Mesothelial cell of epicardium (in vitro differentiated cells): ENCODE measurements around the gene DSCAM. TPM values are rescaled to one million over a fixed set of nuclear protein-coding genes. Genes with fewer than 3 reads are reported as not detected.

Source experiments
- DNase-seq, 2 experiments: peaks; one replicate each; pipeline ENCODE4 v3.0.0; 2021; ENCODE audit warnings: low spot score in 2 of 2; ENCODE audit not compliant: unreplicated experiment in 2 of 2
- H3K27ac Mint-ChIP-seq: 2 replicates; pipeline ENCODE4 v1.8.0; 2021; ENCODE audit warnings: mixed read lengths
- H3K27me3 Mint-ChIP-seq: 2 replicates; pipeline ENCODE4 v1.8.0; 2021; ENCODE audit warnings: low read depth, mixed read lengths
- H3K36me3 Mint-ChIP-seq: 2 replicates; pipeline ENCODE4 v1.8.0; 2021; ENCODE audit warnings: mixed read lengths
- H3K4me1 Mint-ChIP-seq: 2 replicates; pipeline ENCODE4 v1.8.0; 2021; ENCODE audit warnings: mixed read lengths
- H3K4me3 Mint-ChIP-seq: 2 replicates; pipeline ENCODE4 v1.8.0; 2021; ENCODE audit warnings: mild to moderate bottlenecking, moderate library complexity, mixed read lengths
- H3K9me3 Mint-ChIP-seq: 2 replicates; pipeline ENCODE4 v1.8.0; 2021; ENCODE audit warnings: mixed read lengths
- CTCF ChIP-seq: fragments of 200-600 bp; sonication (generic); IDR thresholded peaks from one replicate; pipeline ENCODE4 v1.5.0; 2021; ENCODE audit warnings: antibody characterized with exemption; ENCODE audit not compliant: unreplicated experiment
- total RNA-seq: library from RNA; stranded (reverse); gene quantifications from 3 replicates; pipeline ENCODE4 v1.2.1, GENCODE V29; 2021

Gene DSCAM
- total RNA-seq, 1 donor from 2014 or later: not detected

GRCh38 chr21:40490408-40490807, 356.6 kb downstream of the DSCAM start:
- Mint-ChIP-seq H3K27me3 (peaks cover 4% of the 10 kb centered on the region), H3K27ac (no peak overlapping the region), H3K4me3 (no peak overlapping the region), H3K9me3 (peaks cover 26% of the 10 kb centered on the region), H3K36me3 (no peaks in the 10 kb centered on the region), H3K4me1 (no peaks in the 10 kb centered on the region)
- TF ChIP-seq CTCF: no peak
- no peak for DNase-seq

DNA sequence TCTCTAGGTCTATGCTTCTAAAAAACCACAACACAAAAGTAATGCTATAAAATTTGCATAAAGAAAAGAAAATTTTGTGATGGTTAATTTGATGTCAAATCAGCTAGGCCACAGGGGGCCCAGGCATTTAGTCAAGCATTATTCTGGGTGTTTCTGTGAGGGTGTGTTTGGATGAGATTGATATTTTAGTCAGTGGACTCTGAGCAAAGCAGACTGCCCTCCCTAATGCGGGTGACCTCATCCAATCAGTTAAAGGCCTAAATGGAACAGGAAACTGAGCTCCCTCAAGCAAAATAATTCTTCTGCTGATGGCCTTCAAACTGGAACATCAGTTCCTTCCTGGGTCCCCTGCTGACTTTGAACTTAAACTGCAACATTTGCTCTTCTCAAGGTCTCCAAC, 358.0 kb downstream of the DSCAM start:
- no peak for TF ChIP-seq CTCF
- Mint-ChIP-seq H3K4me1 (no peaks in the 10 kb centered on the region), H3K27ac (no peak overlapping the region), H3K27me3 (peaks cover 4% of the 10 kb centered on the region), H3K9me3 (peaks cover 23% of the 10 kb centered on the region), H3K36me3 (no peaks in the 10 kb centered on the region), H3K4me3 (no peak overlapping the region)
- DNase-seq: no peak

DNA sequence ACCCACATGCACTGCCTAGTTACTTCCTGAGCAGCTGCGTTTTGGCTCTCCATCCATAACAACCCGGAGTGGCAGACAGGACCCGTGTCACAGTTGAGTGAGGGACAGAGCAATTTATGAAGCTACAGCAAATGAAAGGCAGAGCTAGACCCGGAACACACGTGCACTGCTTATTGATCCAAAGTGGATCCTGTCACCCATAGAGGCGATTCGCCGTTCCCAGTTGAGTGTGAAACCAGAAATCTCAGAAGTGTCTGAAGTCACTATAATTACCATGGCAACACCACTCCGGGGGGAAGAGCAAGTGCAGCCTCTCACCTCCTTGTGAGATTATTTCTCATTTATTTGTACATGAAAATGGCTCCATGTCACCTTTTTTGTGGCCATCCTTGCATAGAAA, 365.2 kb downstream of the DSCAM start:
- TF ChIP-seq CTCF: no peak
- Mint-ChIP-seq H3K4me3 (no peak overlapping the region), H3K4me1 (no peaks in the 10 kb centered on the region), H3K36me3 (no peaks in the 10 kb centered on the region), H3K27ac (no peak overlapping the region), H3K9me3 (peaks cover 7% of the 10 kb centered on the region), H3K27me3 (no peaks in the 10 kb centered on the region)
- no peak for DNase-seq

- Mint-ChIP-seq H3K4me3 (no peak overlapping the region), H3K27ac (no peak overlapping the region), H3K36me3 (no peaks in the 10 kb centered on the region), H3K4me1 (peaks cover 4% of the 10 kb centered on the region), H3K9me3 (peaks cover 7% of the 10 kb centered on the region), H3K27me3 (no peaks in the 10 kb centered on the region)
- DNase-seq: no peak
- TF ChIP-seq CTCF: no peak
Measured at GRCh38 chr21:40474513-40474912, 372.4 kb downstream of the DSCAM start.

DNA sequence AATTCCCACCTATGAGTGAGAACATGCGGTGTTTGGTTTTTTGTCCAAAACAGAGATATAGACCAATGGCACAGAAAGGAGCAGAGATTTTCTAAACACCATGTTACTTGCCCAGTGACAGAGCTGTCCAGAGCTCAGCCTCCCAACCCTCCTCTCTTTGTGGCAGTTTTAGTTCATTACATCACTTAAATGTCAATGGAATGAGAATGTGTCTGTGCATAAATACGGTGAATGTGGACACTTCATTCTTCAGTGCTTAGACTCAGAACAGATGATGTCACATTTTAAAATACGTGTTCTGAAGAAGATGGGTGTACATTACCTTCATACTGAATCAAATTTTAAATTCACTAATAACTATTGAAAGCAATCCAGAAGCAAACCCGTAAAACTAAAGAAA, 374.9 kb downstream of the DSCAM start:
- Mint-ChIP-seq H3K27ac (no peak overlapping the region), H3K36me3 (no peaks in the 10 kb centered on the region), H3K9me3 (no peaks in the 10 kb centered on the region), H3K4me3 (no peak overlapping the region), H3K27me3 (peaks cover 9% of the 10 kb centered on the region), H3K4me1 (peaks cover 4% of the 10 kb centered on the region)
- DNase-seq: no peak
- no peak for TF ChIP-seq CTCF

DNA sequence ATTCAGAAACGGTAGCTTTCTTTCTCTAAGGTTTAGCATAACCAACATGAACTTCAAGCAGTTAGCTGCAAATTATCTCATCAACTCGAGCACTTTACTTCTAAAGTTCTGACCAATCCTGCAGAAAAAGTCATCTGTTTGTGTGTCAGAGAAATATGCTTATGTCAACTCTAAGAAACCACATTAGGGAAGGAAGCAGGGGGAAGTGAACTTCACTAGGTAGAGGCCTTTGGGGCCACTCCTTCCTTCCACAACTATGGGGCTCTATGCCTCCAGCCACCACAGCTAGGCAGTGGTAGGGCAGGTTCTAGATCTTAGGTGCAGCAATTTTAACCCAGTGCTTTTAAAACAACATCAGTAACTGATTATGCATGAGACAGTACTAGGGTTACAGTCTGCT, 375.9 kb downstream of the DSCAM start:
- Mint-ChIP-seq H3K36me3 (no peaks in the 10 kb centered on the region), H3K9me3 (no peaks in the 10 kb centered on the region), H3K27me3 (peaks cover 14% of the 10 kb centered on the region), H3K27ac (no peak overlapping the region), H3K4me1 (peaks cover 4% of the 10 kb centered on the region), H3K4me3 (no peak overlapping the region)
- no peak for TF ChIP-seq CTCF
- no peak for DNase-seq
